DOHH2 (cell line): ENCODE measurements around the gene DIS3L2.

ENCODE experiments used
- H3F3A ChIP-seq: fragments of 200-600 bp; sonication (generic), shearing (Covaris generic); 2 replicates; pipeline ENCODE4 v1.6.0; 2016; ENCODE audit warnings: antibody characterized with exemption, mild to moderate bottlenecking; ENCODE audit not compliant: control insufficient read depth, insufficient read depth
- H3K27ac ChIP-seq: fragments of 200-600 bp; sonication (generic); 2 replicates; pipeline ENCODE4 v1.5.1; 2014; ENCODE audit warnings: low read depth, mild to moderate bottlenecking, low read length, moderate library complexity
- H3K27me3 ChIP-seq: fragments of 200-600 bp; sonication (generic); 2 replicates; pipeline ENCODE4 v1.6.1; 2014; ENCODE audit warnings: mild to moderate bottlenecking, low read length, mixed read lengths; ENCODE audit not compliant: control insufficient read depth
- H3K36me3 ChIP-seq: fragments of 200-600 bp; sonication (generic); 2 replicates; pipeline ENCODE4 v1.6.1; 2014; ENCODE audit warnings: mild to moderate bottlenecking, low read length, moderate library complexity, mixed read lengths; ENCODE audit not compliant: control insufficient read depth
- H3K4me1 ChIP-seq: fragments of 200-600 bp; sonication (generic); 2 replicates; pipeline ENCODE4 v1.6.1; 2014; ENCODE audit warnings: mild to moderate bottlenecking, low read length, mixed read lengths; ENCODE audit not compliant: control insufficient read depth
- H3K4me2 ChIP-seq: fragments of 200-600 bp; sonication (generic); 2 replicates; pipeline ENCODE4 v1.6.0; 2014; ENCODE audit warnings: mild to moderate bottlenecking, low read length, moderate library complexity
- H3K4me3 ChIP-seq: fragments of 200-600 bp; sonication (generic); 2 replicates; pipeline ENCODE4 v1.5.1; 2014; ENCODE audit warnings: mild to moderate bottlenecking, low read length, mixed read lengths
- H3K79me2 ChIP-seq: fragments of 200-600 bp; sonication (generic); 2 replicates; pipeline ENCODE4 v1.6.1; 2014; ENCODE audit warnings: mild to moderate bottlenecking, low read length, mixed read lengths; ENCODE audit not compliant: control insufficient read depth
- H3K9me2 ChIP-seq: fragments of 200-600 bp; sonication (generic); replicated peaks from 2 replicates; pipeline ENCODE4 v1.6.1; 2014; ENCODE audit warnings: mild to moderate bottlenecking, low read length, mixed read lengths; ENCODE audit not compliant: control insufficient read depth
- H3K9me3 ChIP-seq: fragments of 200-600 bp; sonication (generic); 2 replicates; pipeline ENCODE4 v1.6.1; 2014; ENCODE audit warnings: antibody characterized with exemption, low read length, mixed read lengths; ENCODE audit not compliant: control insufficient read depth, insufficient read depth
- H4K20me1 ChIP-seq: fragments of 200-600 bp; sonication (generic); 2 replicates; pipeline ENCODE4 v1.6.0; 2014; ENCODE audit warnings: low read depth, mild to moderate bottlenecking, antibody characterized with exemption, low read length, moderate library complexity; ENCODE audit not compliant: control insufficient read depth, insufficient read depth
- CTCF ChIP-seq: fragments of 200-600 bp; sonication (generic); IDR thresholded peaks from one replicate; pipeline ENCODE4 v1.5.1; 2014; ENCODE audit warnings: antibody characterized with exemption, mild to moderate bottlenecking, low read depth, low read length; ENCODE audit not compliant: poor library complexity, severe bottlenecking
- EZH2phosphoT487 ChIP-seq: fragments of 200-600 bp; sonication (generic); IDR thresholded peaks from 2 replicates; pipeline ENCODE4 v1.6.1; 2017; ENCODE audit warnings: borderline replicate concordance, mild to moderate bottlenecking, antibody characterized with exemption, low read length, moderate library complexity, mixed read lengths

Gene DIS3L2

DNA sequence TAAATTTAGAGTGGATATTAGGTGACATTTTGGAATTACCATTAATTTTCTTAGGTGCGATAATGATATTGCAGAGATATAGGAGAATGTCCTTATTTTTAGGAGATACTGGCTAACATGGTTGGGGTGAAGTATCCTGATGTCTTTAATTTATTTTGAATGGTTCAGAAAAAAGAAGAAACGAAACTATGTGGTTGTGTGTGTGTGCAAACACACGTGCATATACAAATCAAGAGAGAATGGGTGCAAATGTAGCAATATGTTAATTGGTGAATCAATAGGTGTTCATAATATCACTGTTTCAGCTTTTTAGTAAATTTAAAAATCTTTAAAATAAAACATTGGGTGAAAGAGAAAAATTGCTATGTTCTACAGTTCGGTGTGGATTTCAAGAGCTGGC lies 140.9 kb downstream of the DIS3L2 start:
- no peaks in the 10 kb centered on the region for H4K20me1 ChIP-seq
- peaks cover 15% of the 10 kb centered on the region for H3K4me1 ChIP-seq
- TF ChIP-seq CTCF, result no peak
- TF ChIP-seq EZH2phosphoT487, result no peak
- no peak overlapping the region for H3K27ac ChIP-seq
- H3K79me2 ChIP-seq, result no peaks in the 10 kb centered on the region; the same call in 1 of the 2 replicates
- H3K4me3 ChIP-seq, result 0 out of 2 replicates have a peak overlapping the region, but pooled peaks have one; percentile 14
- H3K9me3 ChIP-seq, result no peaks in the 10 kb centered on the region
- H3F3A ChIP-seq, result no peaks in the 10 kb centered on the region
- H3K9me2 ChIP-seq, result no peaks in the 10 kb centered on the region
- peak overlapping the region; percentile 29 for H3K4me2 ChIP-seq
- H3K27me3 ChIP-seq, result no peaks in the 10 kb centered on the region
- no peaks in the 10 kb centered on the region; the same call in 1 of the 2 replicates for H3K36me3 ChIP-seq

DNA sequence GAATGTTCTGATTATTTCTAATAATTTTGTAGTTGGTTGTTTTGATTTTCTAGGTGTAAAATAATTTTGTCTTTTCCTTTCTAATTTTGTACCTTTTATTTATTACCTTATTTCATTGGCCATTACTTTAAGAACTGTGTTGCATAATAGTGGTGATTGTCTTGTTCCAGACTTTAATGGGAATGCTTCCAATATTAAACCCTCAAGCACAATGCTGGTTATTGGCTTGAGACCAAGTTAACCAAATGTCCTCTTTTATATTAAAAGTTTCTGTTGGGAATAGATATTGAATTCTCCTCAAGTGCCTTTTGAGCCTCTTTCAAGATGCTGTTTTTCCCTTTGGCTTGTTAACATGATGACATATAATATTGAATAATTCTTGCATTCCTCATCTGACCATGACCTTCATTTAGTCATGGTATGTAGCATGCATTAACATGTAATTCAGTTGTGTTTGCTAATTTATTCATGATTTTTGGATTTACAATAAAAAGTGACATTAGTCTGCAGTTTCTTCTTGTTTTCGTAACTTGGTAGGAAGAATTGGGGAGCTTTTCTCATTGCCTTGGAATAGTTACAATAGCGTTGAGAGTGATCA lies 141.7 kb downstream of the DIS3L2 start:
- H3K9me2 ChIP-seq, result no peaks in the 10 kb centered on the region
- no peaks in the 10 kb centered on the region for H4K20me1 ChIP-seq
- no peaks in the 10 kb centered on the region; the same call in 1 of the 2 replicates for H3K36me3 ChIP-seq
- no peaks in the 10 kb centered on the region for H3K9me3 ChIP-seq
- no peak overlapping the region for H3K4me2 ChIP-seq
- H3K27ac ChIP-seq, result no peak overlapping the region
- H3K4me1 ChIP-seq, result peaks cover 15% of the 10 kb centered on the region
- no peak overlapping the region for H3K4me3 ChIP-seq
- H3K27me3 ChIP-seq, result no peaks in the 10 kb centered on the region
- H3K79me2 ChIP-seq, result no peaks in the 10 kb centered on the region; the same call in 1 of the 2 replicates
- no peak for TF ChIP-seq CTCF
- no peak for TF ChIP-seq EZH2phosphoT487
- no peaks in the 10 kb centered on the region for H3F3A ChIP-seq

GRCh38 chr2:232104076-232104646 lies 142.6 kb downstream of the DIS3L2 start:
- no peaks in the 10 kb centered on the region; the same call in 1 of the 2 replicates for H3K79me2 ChIP-seq
- H3K4me2 ChIP-seq, result no peak overlapping the region
- peaks cover 15% of the 10 kb centered on the region for H3K4me1 ChIP-seq
- no peaks in the 10 kb centered on the region for H3K27me3 ChIP-seq
- no peak overlapping the region for H3K27ac ChIP-seq
- H4K20me1 ChIP-seq, result no peaks in the 10 kb centered on the region
- no peak overlapping the region for H3K4me3 ChIP-seq
- TF ChIP-seq CTCF (no peak), EZH2phosphoT487 (no peak)
- no peaks in the 10 kb centered on the region for H3K9me2 ChIP-seq
- H3F3A ChIP-seq, result no peaks in the 10 kb centered on the region
- H3K36me3 ChIP-seq, result no peaks in the 10 kb centered on the region; the same call in 1 of the 2 replicates
- no peaks in the 10 kb centered on the region for H3K9me3 ChIP-seq
